ENCODE results near the gene RBP3.

The RBP3 gene

GRCh38 chr10:47361293-47361692 is 13.1 kb downstream of the RBP3 start:
- Histone ChIP-seq H3K27ac (ENCODE audit: low read length) (no peak overlapping the region), H3K9ac (ENCODE audit: low read depth, low read length) (no peak overlapping the region), H3K4me1 (ENCODE audit: insufficient read depth, low read length) (no peaks in the 10 kb centered on the region), H3K27me3 (ENCODE audit: insufficient read depth, low read length) (no peaks in the 10 kb centered on the region), H3K4me3 (ENCODE audit: low read length) (no peak overlapping the region), H3K36me3 (ENCODE audit: insufficient read depth, low read depth, low read length) (no peaks in the 10 kb centered on the region), H3K9me3 (ENCODE audit: insufficient read depth, low read depth, low read length) (no peaks in the 10 kb centered on the region)

- Histone ChIP-seq H3K4me3 (ENCODE audit: low read length) (no peak overlapping the region), H3K9ac (ENCODE audit: low read depth, low read length) (no peak overlapping the region), H3K27ac (ENCODE audit: low read length) (no peak overlapping the region), H3K9me3 (ENCODE audit: insufficient read depth, low read depth, low read length) (no peaks in the 10 kb centered on the region), H3K36me3 (ENCODE audit: insufficient read depth, low read depth, low read length) (no peaks in the 10 kb centered on the region; the same call in 1 of the 2 replicates), H3K27me3 (ENCODE audit: insufficient read depth, low read length) (no peaks in the 10 kb centered on the region), H3K4me1 (ENCODE audit: insufficient read depth, low read length) (no peaks in the 10 kb centered on the region)
These were observed 14.0 kb downstream of the RBP3 start for GRCh38 chr10:47362199-47362598.

GRCh38 chr10:47363781-47364180 is 15.6 kb downstream of the RBP3 start:
- no peak overlapping the region for H3K27ac ChIP-seq (ENCODE audit: low read length)
- no peaks in the 10 kb centered on the region for H3K27me3 ChIP-seq (ENCODE audit: insufficient read depth, low read length)
- H3K4me3 ChIP-seq (ENCODE audit: low read length), result no peak overlapping the region
- no peak overlapping the region for H3K9ac ChIP-seq (ENCODE audit: low read depth, low read length)
- no peaks in the 10 kb centered on the region for H3K4me1 ChIP-seq (ENCODE audit: insufficient read depth, low read length)
- no peaks in the 10 kb centered on the region; the same call in 1 of the 2 replicates for H3K36me3 ChIP-seq (ENCODE audit: insufficient read depth, low read depth, low read length)
- no peaks in the 10 kb centered on the region for H3K9me3 ChIP-seq (ENCODE audit: insufficient read depth, low read depth, low read length)

GRCh38 chr10:47364366-47364765 is 16.2 kb downstream of the RBP3 start:
- Histone ChIP-seq H3K4me1 (ENCODE audit: insufficient read depth, low read length) (no peaks in the 10 kb centered on the region), H3K27ac (ENCODE audit: low read length) (no peak overlapping the region), H3K9ac (ENCODE audit: low read depth, low read length) (no peak overlapping the region), H3K9me3 (ENCODE audit: insufficient read depth, low read depth, low read length) (no peaks in the 10 kb centered on the region), H3K27me3 (ENCODE audit: insufficient read depth, low read length) (no peaks in the 10 kb centered on the region), H3K4me3 (ENCODE audit: low read length) (no peak overlapping the region), H3K36me3 (ENCODE audit: insufficient read depth, low read depth, low read length) (no peaks in the 10 kb centered on the region; the same call in 1 of the 2 replicates)

- Histone ChIP-seq H3K4me3 (ENCODE audit: low read length) (no peak overlapping the region), H3K36me3 (ENCODE audit: insufficient read depth, low read depth, low read length) (no peaks in the 10 kb centered on the region; the same call in 1 of the 2 replicates), H3K27me3 (ENCODE audit: insufficient read depth, low read length) (no peaks in the 10 kb centered on the region), H3K9me3 (ENCODE audit: insufficient read depth, low read depth, low read length) (no peaks in the 10 kb centered on the region), H3K4me1 (ENCODE audit: insufficient read depth, low read length) (no peaks in the 10 kb centered on the region), H3K9ac (ENCODE audit: low read depth, low read length) (no peak overlapping the region), H3K27ac (ENCODE audit: low read length) (no peak overlapping the region)
These were observed 16.7 kb downstream of the RBP3 start for GRCh38 chr10:47364911-47365310.

- Histone ChIP-seq H3K4me3 (ENCODE audit: low read length) (no peak overlapping the region), H3K9me3 (ENCODE audit: insufficient read depth, low read depth, low read length) (no peaks in the 10 kb centered on the region), H3K27me3 (ENCODE audit: insufficient read depth, low read length) (no peaks in the 10 kb centered on the region), H3K36me3 (ENCODE audit: insufficient read depth, low read depth, low read length) (no peaks in the 10 kb centered on the region; the same call in 1 of the 2 replicates), H3K9ac (ENCODE audit: low read depth, low read length) (no peak overlapping the region), H3K27ac (ENCODE audit: low read length) (no peak overlapping the region), H3K4me1 (ENCODE audit: insufficient read depth, low read length) (no peaks in the 10 kb centered on the region)
These were observed 17.4 kb downstream of the RBP3 start for GRCh38 chr10:47365431-47366180.

- Histone ChIP-seq H3K36me3 (ENCODE audit: insufficient read depth, low read depth, low read length) (no peaks in the 10 kb centered on the region; the same call in 1 of the 2 replicates), H3K4me1 (ENCODE audit: insufficient read depth, low read length) (no peaks in the 10 kb centered on the region), H3K27ac (ENCODE audit: low read length) (no peak overlapping the region), H3K9ac (ENCODE audit: low read depth, low read length) (no peak overlapping the region), H3K27me3 (ENCODE audit: insufficient read depth, low read length) (no peaks in the 10 kb centered on the region), H3K4me3 (ENCODE audit: low read length) (no peak overlapping the region), H3K9me3 (ENCODE audit: insufficient read depth, low read depth, low read length) (no peaks in the 10 kb centered on the region)
These were observed 18.0 kb downstream of the RBP3 start for GRCh38 chr10:47366181-47366631.

- Histone ChIP-seq H3K36me3 (ENCODE audit: insufficient read depth, low read depth, low read length) (no peaks in the 10 kb centered on the region; the same call in 1 of the 2 replicates), H3K4me3 (ENCODE audit: low read length) (no peak overlapping the region), H3K9ac (ENCODE audit: low read depth, low read length) (no peak overlapping the region), H3K27ac (ENCODE audit: low read length) (no peak overlapping the region), H3K4me1 (ENCODE audit: insufficient read depth, low read length) (peaks cover 1% of the 10 kb centered on the region; the same call in 1 of the 2 replicates), H3K27me3 (ENCODE audit: insufficient read depth, low read length) (no peaks in the 10 kb centered on the region), H3K9me3 (ENCODE audit: insufficient read depth, low read depth, low read length) (no peaks in the 10 kb centered on the region)
These were observed 18.7 kb downstream of the RBP3 start for GRCh38 chr10:47366731-47367460.

- no peak overlapping the region for H3K4me3 ChIP-seq (ENCODE audit: low read length)
- peaks cover 7% of the 10 kb centered on the region; the same call in 1 of the 2 replicates for H3K4me1 ChIP-seq (ENCODE audit: insufficient read depth, low read length)
- H3K9me3 ChIP-seq (ENCODE audit: insufficient read depth, low read depth, low read length), result no peaks in the 10 kb centered on the region
- no peak overlapping the region for H3K27ac ChIP-seq (ENCODE audit: low read length)
- H3K36me3 ChIP-seq (ENCODE audit: insufficient read depth, low read depth, low read length), result no peaks in the 10 kb centered on the region; the same call in 1 of the 2 replicates
- H3K27me3 ChIP-seq (ENCODE audit: insufficient read depth, low read length), result no peaks in the 10 kb centered on the region
- no peak overlapping the region for H3K9ac ChIP-seq (ENCODE audit: low read depth, low read length)
These were observed 19.5 kb downstream of the RBP3 start for GRCh38 chr10:47367646-47368045.

- no peak overlapping the region for H3K27ac ChIP-seq (ENCODE audit: low read length)
- H3K4me1 ChIP-seq (ENCODE audit: insufficient read depth, low read length), result peaks cover 13% of the 10 kb centered on the region; the same call in 1 of the 2 replicates
- no peak overlapping the region for H3K9ac ChIP-seq (ENCODE audit: low read depth, low read length)
- H3K9me3 ChIP-seq (ENCODE audit: insufficient read depth, low read depth, low read length), result no peaks in the 10 kb centered on the region
- no peaks in the 10 kb centered on the region; the same call in 1 of the 2 replicates for H3K36me3 ChIP-seq (ENCODE audit: insufficient read depth, low read depth, low read length)
- H3K4me3 ChIP-seq (ENCODE audit: low read length), result no peak overlapping the region
- no peaks in the 10 kb centered on the region for H3K27me3 ChIP-seq (ENCODE audit: insufficient read depth, low read length)
These were observed 20.4 kb downstream of the RBP3 start for GRCh38 chr10:47368431-47369180.

- Histone ChIP-seq H3K4me3 (ENCODE audit: low read length) (no peak overlapping the region), H3K36me3 (ENCODE audit: insufficient read depth, low read depth, low read length) (no peaks in the 10 kb centered on the region; the same call in 1 of the 2 replicates), H3K9ac (ENCODE audit: low read depth, low read length) (no peak overlapping the region), H3K27me3 (ENCODE audit: insufficient read depth, low read length) (no peaks in the 10 kb centered on the region), H3K9me3 (ENCODE audit: insufficient read depth, low read depth, low read length) (no peaks in the 10 kb centered on the region), H3K4me1 (ENCODE audit: insufficient read depth, low read length) (peaks cover 13% of the 10 kb centered on the region; the same call in 1 of the 2 replicates), H3K27ac (ENCODE audit: low read length) (no peak overlapping the region)
These were observed 21.2 kb downstream of the RBP3 start for GRCh38 chr10:47369251-47369894.
